GM12878 (cell line): ENCODE data around the gene PRRT4. TPM values are rescaled to one million over a fixed set of nuclear protein-coding genes. Genes with fewer than 3 reads are reported as not detected.

Experiments
- ATAC-seq: fragments of 200-7000 bp; cut with Tn5 transposase; 3 replicates; pipeline ENCODE4 v1.9.1; 2020; ENCODE audit warnings: mild to moderate bottlenecking, moderate library complexity
- BruUV-seq: library from RNA; stranded (reverse); fragments of 400-500 nt; replicated peaks from 2 replicates; lab custom pipeline; 2021; lab: Mats Ljungman, UMichigan
- CTCF ChIA-PET: fragments of 300-600 bp; sonication (Branson Sonifier 250); formaldehyde crosslinking; extraction: SDS; loops from one replicate; lab custom pipeline; 2021; ENCODE audit warnings: inconsistent platforms; lab: Yijun Ruan, JAX
- POLR2A ChIA-PET: fragments of 350-600 bp; formaldehyde crosslinking; extraction: SDS; loops from one replicate; lab custom pipeline; 2021; ENCODE audit warnings: inconsistent platforms; lab: Charles Lee
- RAD21 ChIA-PET: fragments of 300-600 bp; sonication (Branson Sonifier 250); formaldehyde crosslinking; loops from one replicate; lab custom pipeline; 2023; ENCODE audit warnings: antibody characterized with exemption; ENCODE audit not compliant: unreplicated experiment; lab: Charles Lee
- SMC1A ChIA-PET: fragments of 300-600 bp; sonication (Branson Sonifier 250); formaldehyde crosslinking; loops from one replicate; lab custom pipeline; 2023; ENCODE audit not compliant: unreplicated experiment, uncharacterized antibody; lab: Charles Lee
- DNase-seq: peaks from one replicate; pipeline ENCODE4 v3.0.0-alpha.2; 2011; ENCODE audit warnings: low read depth, low spot score
- FAIRE-seq: peaks from 3 replicates; lab custom pipeline; 2011; peaks lifted over from hg19 to GRCh38; lab: Jason Lieb, UNC
- H2AFZ ChIP-seq: 2 replicates; pipeline ENCODE4 v1.6.0; 2011; ENCODE audit warnings: low read depth, low read length, control low read depth; ENCODE audit not compliant: control insufficient read depth
- H3K27ac ChIP-seq: 2 replicates; pipeline ENCODE4 v1.5.1; 2011; ENCODE audit warnings: control low read depth; ENCODE audit not compliant: control insufficient read depth, insufficient read depth
- H3K27me3 ChIP-seq, 2 experiments: replicated peaks in 1 of 2; 2 replicates each; pipeline versions ENCODE4 v1.6.0 to v1.6.1; 2011; ENCODE audit warnings: low read length in 1 of 2; ENCODE audit not compliant: control insufficient read depth in 2 of 2, insufficient read depth in 2 of 2
- H3K36me3 ChIP-seq, 2 experiments: 2 replicates each; pipeline ENCODE4 v1.5.1; 2011; ENCODE audit warnings: low read length in 1 of 2; ENCODE audit not compliant: control insufficient read depth in 2 of 2, insufficient read depth in 2 of 2
- H3K4me1 ChIP-seq: 2 replicates; pipeline ENCODE4 v1.6.1; 2011; ENCODE audit warnings: mild to moderate bottlenecking, low read length, moderate library complexity, mixed read lengths; ENCODE audit not compliant: control insufficient read depth, insufficient read depth
- H3K4me2 ChIP-seq: 2 replicates; pipeline ENCODE4 v1.6.0; 2011; ENCODE audit warnings: control low read depth; ENCODE audit not compliant: control insufficient read depth, insufficient read depth
- H3K4me3 ChIP-seq: fragments of 200-600 bp; sonication (generic); 2 replicates; pipeline ENCODE4 v1.5.1; 2016
- H3K79me2 ChIP-seq: 2 replicates; pipeline ENCODE4 v1.6.0; 2011; ENCODE audit warnings: low read length; ENCODE audit not compliant: control insufficient read depth, insufficient read depth
- H3K9ac ChIP-seq: 2 replicates; pipeline ENCODE4 v1.8.0; 2011; ENCODE audit warnings: low read length, control low read depth, mixed read lengths; ENCODE audit not compliant: control insufficient read depth, insufficient read depth
- H3K9me3 ChIP-seq: replicated peaks from 3 replicates; pipeline ENCODE4 v1.5.1; 2011; ENCODE audit warnings: mild to moderate bottlenecking, low read length; ENCODE audit not compliant: control insufficient read depth, insufficient read depth
- H4K20me1 ChIP-seq: 2 replicates; pipeline ENCODE4 v1.6.0; 2011; ENCODE audit not compliant: control insufficient read depth, insufficient read depth
- BCLAF1 ChIP-seq: fragments of 450-650 bp; IDR thresholded peaks from 2 replicates; pipeline ENCODE4 v1.6.1; 2017; ENCODE audit warnings: antibody characterized with exemption, mild to moderate bottlenecking, moderate library complexity
- BMI1 ChIP-seq: fragments of 450-650 bp; IDR thresholded peaks from 2 replicates; pipeline ENCODE4 v1.6.1; 2016; ENCODE audit warnings: mild to moderate bottlenecking, moderate library complexity, borderline replicate concordance
- CHD1 ChIP-seq: IDR thresholded peaks from 2 replicates; pipeline ENCODE4 v1.6.1; 2012; ENCODE audit warnings: low read depth, low read length, improper control_type of control experiment
- ELK1 ChIP-seq: IDR thresholded peaks from 2 replicates; pipeline ENCODE4 v1.6.1; 2012; ENCODE audit warnings: low read depth, low read length, improper control_type of control experiment
- FOS ChIP-seq: IDR thresholded peaks from 3 replicates; pipeline ENCODE4 v1.6.1; 2011; ENCODE audit warnings: borderline replicate concordance; ENCODE audit not compliant: insufficient read length; ENCODE audit errors: extremely low read depth
- GATAD2B ChIP-seq: fragments of 450-650 bp; conservative IDR thresholded peaks from 2 replicates; pipeline ENCODE4 v1.6.1; 2017; ENCODE audit warnings: low read depth, mild to moderate bottlenecking, moderate library complexity
- SIN3A ChIP-seq: IDR thresholded peaks from 2 replicates; pipeline ENCODE4 v1.6.1; 2012; ENCODE audit warnings: low read depth, low read length, improper control_type of control experiment
- SMARCA5 ChIP-seq: fragments of 450-650 bp; IDR thresholded peaks from 2 replicates; pipeline ENCODE4 v1.6.1; 2017; ENCODE audit warnings: mild to moderate bottlenecking
- USF2 ChIP-seq: IDR thresholded peaks from 2 replicates; pipeline ENCODE4 v1.6.1; 2011; ENCODE audit warnings: low read depth, low read length, improper control_type of control experiment, borderline replicate concordance
- WGBS: methylation state at CpG from one replicate; pipeline ENCODE4 v1.1.6; 2016; ENCODE audit warnings: low lambda C conversion rate; ENCODE audit not compliant: insufficient replicate concordance, insufficient coverage; ENCODE audit errors: missing lambda C conversion rate; 5-methylcytosine and 5-hydroxymethylcytosine counted together
- in situ Hi-C: fragments of 300-500 bp; cut with MboI; formaldehyde crosslinking; loops from 9 replicates; pipeline ENCODE4 v1.14.3; 2018; ENCODE audit warnings: mixed read lengths
- intact Hi-C: fragments of 100-400 bp; cut with micrococcal nuclease; formaldehyde crosslinking; loops from one replicate; pipeline ENCODE4 v1.14.2; 2022; ENCODE audit not compliant: unreplicated experiment
- polyA plus RNA-seq, 11 experiments: library from polyadenylated mRNA; depleted of rRNA in 4 of 11; unstranded in 6 of 11; stranded (reverse) in 5 of 11; fragments of >200 nt; fragmentation: Nextera tagmentation in 4 of 11; fragmentation: Illumina TruSeq in 1 of 11; extraction: Ambion mirVana in 4 of 11; extraction: Trizol in 1 of 11; gene quantifications; 1 replicate in 1 of 11; 2 replicates in 10 of 11; pipeline versions ENCODE4 v1.2.1 to v1.2.3, GENCODE V29; 2011 to 2016; ENCODE audit warnings: inconsistent platforms in 2 of 11, missing spikeins in 2 of 11, low read depth in 1 of 11
- total RNA-seq, 4 experiments: library from RNA; depleted of rRNA in 3 of 4; stranded (reverse); fragments of >200 nt in 3 of 4; fragmentation: Illumina TruSeq in 1 of 4; extraction: Trizol in 1 of 4; gene quantifications; 2 replicates each; pipeline versions ENCODE4 v1.2.1 to v1.2.3, GENCODE V29; 2013 to 2021

PRRT4 gene
- total and polyA plus RNA-seq, 10 of the 15 experiments (the other 5 are each of a cell fraction or from before 2014, with no cell fraction given), result not detected

GRCh38 chr7:128353189-128353588 is 8.3 kb downstream of the PRRT4 start:
- Histone ChIP-seq H3K36me3 (no peaks in the 10 kb centered on the region), H3K27ac (no peak overlapping the region), H3K4me2 (no peak overlapping the region), H3K9ac (no peak overlapping the region), H3K27me3 (peaks cover 0 to 10% of the 10 kb centered on the region in 2 experiments; a peak in 3 of 4 replicates), H3K9me3 (no peaks in the 10 kb centered on the region), H3K4me3 (no peak overlapping the region), H3K4me1 (no peaks in the 10 kb centered on the region), H2AFZ (no peak overlapping the region), H3K79me2 (no peaks in the 10 kb centered on the region), H4K20me1 (no peaks in the 10 kb centered on the region)
- no TSS peak for BruUV-seq
- intact Hi-C loops, result no loop called here
- RAD21 ChIA-PET, result no interaction called here
- 3% methylated on average over 3 of the region's 3 CpGs for WGBS
- SMC1A ChIA-PET, result no interaction called here
- ATAC-seq (no peak), DNase-seq (no peak), FAIRE-seq (no peak)
- in situ Hi-C loops, result no loop called here
- no peak for TF ChIP-seq SIN3A
- TF ChIP-seq GATAD2B, result no peak
- no peak for TF ChIP-seq SMARCA5
- no peak for TF ChIP-seq BMI1
- no peak for TF ChIP-seq ELK1
- TF ChIP-seq BCLAF1, result no peak
- no peak for TF ChIP-seq USF2
- TF ChIP-seq FOS, result no peak
- TF ChIP-seq CHD1, result no peak
- POLR2A ChIA-PET, result no interaction called here
- CTCF ChIA-PET, result no interaction called here
